Astrocyte (in vitro differentiated cells and primary cell): Measurements from ENCODE around the gene DENND1B. TPM values are rescaled to one million over a fixed set of nuclear protein-coding genes. Genes with fewer than 3 reads are reported as not detected.

Source experiments
- DNase-seq: peaks from one replicate; pipeline ENCODE4 v3.0.0-alpha.2; 2010; ENCODE audit warnings: low read depth
- FAIRE-seq: peaks from 2 replicates; lab custom pipeline; 2011; peaks lifted over from hg19 to GRCh38; lab: Jason Lieb, UNC
- H2AFZ ChIP-seq: 2 replicates; pipeline ENCODE4 v1.6.0; 2012; ENCODE audit warnings: low read depth, low read length, inconsistent platforms
- H3K27ac ChIP-seq: 2 replicates; pipeline ENCODE4 v1.5.1; 2011; ENCODE audit warnings: low read depth, low read length, inconsistent platforms
- H3K27me3 ChIP-seq: 2 replicates; pipeline ENCODE4 v1.6.0; 2011; ENCODE audit warnings: low read length, inconsistent platforms; ENCODE audit not compliant: insufficient read depth
- H3K36me3 ChIP-seq: 2 replicates; pipeline ENCODE4 v1.5.1; 2011; ENCODE audit warnings: low read length, inconsistent platforms; ENCODE audit not compliant: insufficient read depth
- H3K4me1 ChIP-seq: 2 replicates; pipeline ENCODE4 v1.5.1; 2011; ENCODE audit warnings: low read length, inconsistent platforms; ENCODE audit not compliant: insufficient read depth
- H3K4me2 ChIP-seq: 2 replicates; pipeline ENCODE4 v1.6.0; 2012; ENCODE audit warnings: low read length, inconsistent platforms
- H3K4me3 ChIP-seq: 2 replicates; pipeline ENCODE4 v1.5.1; 2011; ENCODE audit warnings: low read depth, mild to moderate bottlenecking, low read length, inconsistent platforms; ENCODE audit not compliant: insufficient read depth
- H3K79me2 ChIP-seq: 2 replicates; pipeline ENCODE4 v1.6.0; 2012; ENCODE audit warnings: mild to moderate bottlenecking, low read length, inconsistent platforms; ENCODE audit not compliant: insufficient read depth
- H3K9ac ChIP-seq: 2 replicates; pipeline ENCODE4 v1.6.0; 2012; ENCODE audit warnings: mild to moderate bottlenecking, low read length, inconsistent platforms
- H3K9me3 ChIP-seq: 2 replicates; pipeline ENCODE4 v1.5.1; 2012; ENCODE audit warnings: low read depth, mild to moderate bottlenecking, low read length, inconsistent platforms; ENCODE audit not compliant: insufficient read depth
- H4K20me1 ChIP-seq: 2 replicates; pipeline ENCODE4 v1.6.0; 2012; ENCODE audit warnings: low read length, inconsistent platforms; ENCODE audit not compliant: insufficient read depth
- H3K27ac Mint-ChIP-seq: one replicate; pipeline ENCODE4 v1.8.0; 2021; ENCODE audit warnings: mild to moderate bottlenecking, mixed read lengths; ENCODE audit not compliant: unreplicated experiment
- H3K27me3 Mint-ChIP-seq: one replicate; pipeline ENCODE4 v1.8.0; 2021; ENCODE audit warnings: low read depth, mixed read lengths; ENCODE audit not compliant: unreplicated experiment
- H3K36me3 Mint-ChIP-seq: one replicate; pipeline ENCODE4 v1.8.0; 2021; ENCODE audit warnings: low read depth, mixed read lengths; ENCODE audit not compliant: unreplicated experiment
- H3K4me1 Mint-ChIP-seq: one replicate; pipeline ENCODE4 v1.8.0; 2021; ENCODE audit warnings: low read depth, mixed read lengths; ENCODE audit not compliant: unreplicated experiment
- H3K4me3 Mint-ChIP-seq: one replicate; pipeline ENCODE4 v1.8.0; 2021; ENCODE audit warnings: mild to moderate bottlenecking, moderate library complexity, mixed read lengths; ENCODE audit not compliant: unreplicated experiment
- H3K9me3 Mint-ChIP-seq: one replicate; pipeline ENCODE4 v1.8.0; 2021; ENCODE audit warnings: mild to moderate bottlenecking, mixed read lengths; ENCODE audit not compliant: unreplicated experiment
- EZH2 ChIP-seq: IDR thresholded peaks from 2 replicates; pipeline ENCODE4 v1.6.1; 2012; ENCODE audit warnings: mild to moderate bottlenecking, low read length, inconsistent platforms; ENCODE audit not compliant: insufficient read depth
- total RNA-seq: library from RNA; stranded (reverse); gene quantifications from 2 replicates; pipeline ENCODE4 v1.2.1, GENCODE V29; 2021
- TF ChIP-seq, protein P1 (sequence below): IDR thresholded peaks from 2 replicates; pipeline ENCODE4 v1.5.1; 2011; ENCODE audit warnings: low read depth, mild to moderate bottlenecking, inconsistent platforms, low read length, moderate library complexity; ENCODE audit not compliant: insufficient read depth

The DENND1B gene
- total RNA-seq, 1 donor from 2014 or later: 9.6 TPM

DNA sequence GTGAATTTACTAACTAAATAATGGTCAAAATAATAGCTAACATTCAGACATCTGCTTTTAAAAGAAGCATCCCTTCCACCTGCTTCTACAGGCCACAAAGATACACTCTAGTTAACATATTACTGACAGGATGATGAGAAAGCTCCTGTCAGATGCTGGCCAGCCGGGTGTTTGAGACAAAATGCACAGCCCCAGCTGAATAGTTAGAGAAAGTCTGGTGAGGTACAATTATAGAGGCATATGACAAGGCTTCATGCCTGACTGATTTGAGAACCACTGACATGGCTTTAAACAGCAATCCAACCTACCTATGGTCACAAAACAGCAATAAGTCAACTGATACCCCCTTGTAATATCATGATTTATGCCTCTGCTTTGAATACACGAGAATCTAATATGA lies 137.0 kb downstream of the DENND1B start:
- no peaks in the 10 kb centered on the region for H3K4me1 Mint-ChIP-seq
- H3K4me2 ChIP-seq: no peak overlapping the region
- peaks cover 4% of the 10 kb centered on the region for H3K36me3 ChIP-seq
- no peaks in the 10 kb centered on the region for H4K20me1 ChIP-seq
- no peaks in the 10 kb centered on the region for H3K4me1 ChIP-seq
- no peak overlapping the region for H3K27ac ChIP-seq
- H3K9me3 Mint-ChIP-seq: no peaks in the 10 kb centered on the region
- no peak overlapping the region for H2AFZ ChIP-seq
- H3K27ac Mint-ChIP-seq: no peak overlapping the region
- no peaks in the 10 kb centered on the region for H3K27me3 ChIP-seq
- H3K4me3 ChIP-seq: no peak overlapping the region
- no peaks in the 10 kb centered on the region for H3K27me3 Mint-ChIP-seq
- H3K9ac ChIP-seq: no peak overlapping the region
- DNase-seq: no peak
- H3K4me3 Mint-ChIP-seq: no peak overlapping the region
- H3K36me3 Mint-ChIP-seq: no peaks in the 10 kb centered on the region
- no peaks in the 10 kb centered on the region for H3K79me2 ChIP-seq
- TF ChIP-seq, protein P1, sequence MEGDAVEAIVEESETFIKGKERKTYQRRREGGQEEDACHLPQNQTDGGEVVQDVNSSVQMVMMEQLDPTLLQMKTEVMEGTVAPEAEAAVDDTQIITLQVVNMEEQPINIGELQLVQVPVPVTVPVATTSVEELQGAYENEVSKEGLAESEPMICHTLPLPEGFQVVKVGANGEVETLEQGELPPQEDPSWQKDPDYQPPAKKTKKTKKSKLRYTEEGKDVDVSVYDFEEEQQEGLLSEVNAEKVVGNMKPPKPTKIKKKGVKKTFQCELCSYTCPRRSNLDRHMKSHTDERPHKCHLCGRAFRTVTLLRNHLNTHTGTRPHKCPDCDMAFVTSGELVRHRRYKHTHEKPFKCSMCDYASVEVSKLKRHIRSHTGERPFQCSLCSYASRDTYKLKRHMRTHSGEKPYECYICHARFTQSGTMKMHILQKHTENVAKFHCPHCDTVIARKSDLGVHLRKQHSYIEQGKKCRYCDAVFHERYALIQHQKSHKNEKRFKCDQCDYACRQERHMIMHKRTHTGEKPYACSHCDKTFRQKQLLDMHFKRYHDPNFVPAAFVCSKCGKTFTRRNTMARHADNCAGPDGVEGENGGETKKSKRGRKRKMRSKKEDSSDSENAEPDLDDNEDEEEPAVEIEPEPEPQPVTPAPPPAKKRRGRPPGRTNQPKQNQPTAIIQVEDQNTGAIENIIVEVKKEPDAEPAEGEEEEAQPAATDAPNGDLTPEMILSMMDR: no peak
- no peak for TF ChIP-seq EZH2
- H3K9me3 ChIP-seq: peaks cover 3% of the 10 kb centered on the region
- no peak for FAIRE-seq

DNA sequence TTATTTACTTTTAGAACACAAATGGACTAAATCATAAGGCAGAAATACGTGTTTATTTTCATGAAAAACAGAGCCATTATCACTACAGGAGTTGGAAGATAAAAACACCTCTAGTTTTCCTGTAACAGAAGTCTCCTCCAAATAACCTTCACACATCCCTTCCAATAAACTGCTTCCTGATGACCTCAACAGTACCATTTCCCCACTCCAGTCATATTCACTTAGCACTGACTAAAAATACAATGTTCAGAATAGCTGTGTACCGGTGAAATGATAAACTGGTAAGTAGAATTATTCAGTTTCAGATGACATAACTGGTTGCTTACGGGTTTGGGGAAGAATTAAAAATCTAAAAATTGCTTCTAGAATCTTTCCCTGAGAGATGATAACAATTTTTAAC lies 137.9 kb downstream of the DENND1B start:
- no peaks in the 10 kb centered on the region for H3K27me3 Mint-ChIP-seq

DNA sequence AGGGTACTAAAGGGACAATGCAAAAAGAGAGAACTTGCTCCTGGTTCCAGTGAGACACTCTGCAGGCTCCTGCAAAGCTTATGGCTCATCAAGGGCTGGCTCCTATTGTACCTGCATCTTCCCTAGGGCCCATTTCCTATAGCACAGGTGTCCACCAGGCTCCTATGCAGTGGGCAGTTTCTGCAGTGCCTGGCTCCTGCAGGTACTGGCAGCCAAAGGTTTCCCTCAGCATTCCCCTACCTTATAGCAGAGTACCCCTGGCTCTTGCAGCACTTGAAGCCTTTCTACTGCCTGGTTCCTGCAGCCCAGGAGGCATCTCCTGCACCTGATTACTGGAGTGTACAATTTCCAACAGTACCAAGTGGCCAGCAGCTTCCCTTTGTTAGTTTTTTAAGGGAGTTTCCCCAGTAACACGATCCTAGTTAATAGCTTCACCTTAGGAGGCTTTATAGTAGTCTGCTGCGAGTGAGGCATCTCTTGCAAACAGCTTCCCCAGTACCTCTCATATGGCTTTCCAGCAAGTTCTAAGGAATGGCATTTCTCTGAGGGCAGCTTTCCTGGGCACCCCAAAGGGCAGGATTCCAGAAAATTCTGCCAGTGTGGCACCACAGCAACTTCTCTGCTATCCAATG lies 141.7 kb downstream of the DENND1B start:
- no peak for TF ChIP-seq EZH2
- TF ChIP-seq, protein P1: no peak
- no peaks in the 10 kb centered on the region for H3K36me3 Mint-ChIP-seq
- Histone ChIP-seq H3K4me2 (no peak overlapping the region), H3K36me3 (no peaks in the 10 kb centered on the region), H3K9me3 (peaks cover 3% of the 10 kb centered on the region), H3K9ac (no peak overlapping the region), H3K4me3 (no peak overlapping the region), H3K79me2 (no peaks in the 10 kb centered on the region), H3K27me3 (no peaks in the 10 kb centered on the region), H3K4me1 (no peaks in the 10 kb centered on the region), H4K20me1 (no peaks in the 10 kb centered on the region), H3K27ac (no peak overlapping the region), H2AFZ (no peak overlapping the region)
- DNase-seq (no peak), FAIRE-seq (no peak)
- no peaks in the 10 kb centered on the region for H3K4me1 Mint-ChIP-seq
- no peak overlapping the region for H3K4me3 Mint-ChIP-seq
- no peaks in the 10 kb centered on the region for H3K27me3 Mint-ChIP-seq
- H3K9me3 Mint-ChIP-seq: no peaks in the 10 kb centered on the region
- H3K27ac Mint-ChIP-seq: no peak overlapping the region

More for the DNA sequence above, 137.9 kb downstream of the DENND1B start:
- Histone ChIP-seq H3K4me3 (no peak overlapping the region), H3K79me2 (no peaks in the 10 kb centered on the region), H3K36me3 (peaks cover under 1% of the 10 kb centered on the region), H3K27ac (no peak overlapping the region), H3K4me2 (no peak overlapping the region), H3K9ac (no peak overlapping the region), H2AFZ (no peak overlapping the region), H3K4me1 (no peaks in the 10 kb centered on the region), H3K27me3 (no peaks in the 10 kb centered on the region), H4K20me1 (no peaks in the 10 kb centered on the region), H3K9me3 (peaks cover 3% of the 10 kb centered on the region)
- no peak overlapping the region for H3K27ac Mint-ChIP-seq
- DNase-seq: no peak
- H3K9me3 Mint-ChIP-seq: no peaks in the 10 kb centered on the region
- no peaks in the 10 kb centered on the region for H3K4me1 Mint-ChIP-seq
- no peaks in the 10 kb centered on the region for H3K36me3 Mint-ChIP-seq
- no peak overlapping the region for H3K4me3 Mint-ChIP-seq
- TF ChIP-seq EZH2: no peak
- TF ChIP-seq, protein P1: no peak
- FAIRE-seq: no peak
